Astrocyte of the cerebellum (primary cell): ENCODE data around the gene NPTX2.
A peak's percentile ranks its signal among the peaks of the same experiment; 100 is the strongest.

ENCODE experiments used
- DNase-seq: peaks from one replicate; pipeline ENCODE4 v3.0.0-alpha.2; 2011; ENCODE audit warnings: low read depth
- H3K4me3 ChIP-seq: 2 replicates; pipeline ENCODE4 v1.5.1; 2011; ENCODE audit warnings: mild to moderate bottlenecking, low read depth, low read length, moderate library complexity
- CTCF ChIP-seq: IDR thresholded peaks from 2 replicates; pipeline ENCODE4 v1.5.1; 2012; ENCODE audit warnings: low read length, low read depth, moderate library complexity, mild to moderate bottlenecking; ENCODE audit errors: missing control alignments
- in situ Hi-C: cut with HindIII; loops from 2 replicates; pipeline ENCODE4 v1.10.0; 2017; ENCODE audit warnings: low sequenced_read_pairs

Gene NPTX2

GRCh38 chr7:98599886-98600285, 17.2 kb upstream of the NPTX2 start:
- in situ Hi-C loops, result no loop called here
- no peak for DNase-seq
- H3K4me3 ChIP-seq, result no peak overlapping the region
- no peak for TF ChIP-seq CTCF

- no peak for TF ChIP-seq CTCF
- H3K4me3 ChIP-seq, result no peak overlapping the region
- in situ Hi-C loops, result no loop called here
- DNase-seq, result no peak
Measured at GRCh38 chr7:98602755-98603398, 14.2 kb upstream of the NPTX2 start.

- in situ Hi-C loops, result no loop called here
- DNase-seq, result no peak
- TF ChIP-seq CTCF, result no peak
- H3K4me3 ChIP-seq, result no peak overlapping the region
Measured at GRCh38 chr7:98603399-98603788, 13.7 kb upstream of the NPTX2 start.

- H3K4me3 ChIP-seq, result no peak overlapping the region
- peak; percentile 19 for DNase-seq
- no peak for TF ChIP-seq CTCF
- in situ Hi-C loops, result no loop called here
Measured at GRCh38 chr7:98613601-98614425, 3.3 kb upstream of the NPTX2 start.

GRCh38 chr7:98616381-98617050, 569 bp upstream of the NPTX2 start:
- no peak overlapping the region for H3K4me3 ChIP-seq
- in situ Hi-C loops, result no loop called here
- no peak for TF ChIP-seq CTCF
- DNase-seq, result no peak

GRCh38 chr7:98617960-98618418, 904 bp downstream of the NPTX2 start:
- in situ Hi-C loops, result no loop called here
- TF ChIP-seq CTCF, result no peak
- no peak for DNase-seq
- H3K4me3 ChIP-seq, result peak overlapping the region; percentile 13
